Activated naive CD4-positive, alpha-beta T cell treated with anti-CD3 and anti-CD28 coated beads, Interleukin-2, amount 50 U/mL, for 24 hours (primary cell): ENCODE measurements around the gene MGMT.

Experiments used
- H3K27ac Mint-ChIP-seq: one replicate; pipeline ENCODE4 v1.8.0; 2021; ENCODE audit warnings: mild to moderate bottlenecking, mixed read lengths
- H3K27me3 Mint-ChIP-seq: one replicate; pipeline ENCODE4 v1.8.0; 2021; ENCODE audit warnings: mixed read lengths
- H3K36me3 Mint-ChIP-seq: one replicate; pipeline ENCODE4 v1.8.0; 2021; ENCODE audit warnings: mixed read lengths
- H3K4me1 Mint-ChIP-seq: one replicate; pipeline ENCODE4 v1.8.0; 2021; ENCODE audit warnings: mixed read lengths
- H3K4me3 Mint-ChIP-seq: one replicate; pipeline ENCODE4 v1.8.0; 2021; ENCODE audit warnings: mild to moderate bottlenecking, mixed read lengths
- H3K9me3 Mint-ChIP-seq: one replicate; pipeline ENCODE4 v1.8.0; 2021; ENCODE audit warnings: mixed read lengths

The MGMT gene

DNA sequence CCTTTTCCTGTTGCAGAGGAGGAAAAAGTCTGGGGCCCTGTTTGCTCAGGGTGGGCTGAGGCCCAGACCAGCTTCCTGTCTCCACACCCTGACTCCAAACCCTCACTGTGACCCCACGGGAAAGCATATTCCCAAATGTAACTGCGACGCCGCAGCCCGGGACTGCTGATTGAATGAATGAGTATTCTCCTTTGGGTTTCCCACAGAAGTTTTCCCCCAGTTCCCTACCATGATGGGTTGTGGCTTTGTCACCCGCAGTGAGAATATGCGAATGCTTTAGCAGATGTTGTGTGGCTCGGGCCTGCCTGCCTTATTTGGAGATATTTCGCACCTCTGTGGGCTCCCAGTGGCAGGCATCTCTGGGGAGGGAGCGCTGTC lies 50.6 kb downstream of the MGMT start:
- Mint-ChIP-seq H3K27ac (no peak overlapping the region), H3K27me3 (no peaks in the 10 kb centered on the region), H3K36me3 (peaks cover 2% of the 10 kb centered on the region), H3K4me1 (peaks cover 25% of the 10 kb centered on the region), H3K4me3 (no peak overlapping the region), H3K9me3 (no peaks in the 10 kb centered on the region)

DNA sequence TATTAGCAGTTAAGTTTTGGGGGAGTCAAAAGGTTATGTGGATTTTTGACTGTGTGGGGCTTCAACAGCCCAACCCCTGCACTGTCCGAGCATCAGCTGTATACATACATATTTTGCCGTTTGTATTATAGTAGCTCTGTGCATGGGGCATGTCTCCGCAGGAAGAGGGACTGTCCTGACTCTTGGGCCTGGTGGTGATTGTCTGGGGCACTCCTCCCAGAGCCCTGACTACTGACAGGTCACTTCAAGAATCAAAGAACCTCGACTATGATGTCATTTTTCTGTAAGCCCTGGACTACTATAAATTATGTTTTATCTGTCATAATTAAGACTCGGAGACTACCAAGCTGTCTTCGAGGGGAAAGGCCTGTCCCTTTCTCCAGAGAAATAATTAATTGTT lies 51.8 kb downstream of the MGMT start:
- Mint-ChIP-seq H3K4me1 (peaks cover 13% of the 10 kb centered on the region), H3K4me3 (no peak overlapping the region), H3K36me3 (peaks cover 2% of the 10 kb centered on the region), H3K9me3 (no peaks in the 10 kb centered on the region), H3K27ac (no peak overlapping the region), H3K27me3 (no peaks in the 10 kb centered on the region)

DNA sequence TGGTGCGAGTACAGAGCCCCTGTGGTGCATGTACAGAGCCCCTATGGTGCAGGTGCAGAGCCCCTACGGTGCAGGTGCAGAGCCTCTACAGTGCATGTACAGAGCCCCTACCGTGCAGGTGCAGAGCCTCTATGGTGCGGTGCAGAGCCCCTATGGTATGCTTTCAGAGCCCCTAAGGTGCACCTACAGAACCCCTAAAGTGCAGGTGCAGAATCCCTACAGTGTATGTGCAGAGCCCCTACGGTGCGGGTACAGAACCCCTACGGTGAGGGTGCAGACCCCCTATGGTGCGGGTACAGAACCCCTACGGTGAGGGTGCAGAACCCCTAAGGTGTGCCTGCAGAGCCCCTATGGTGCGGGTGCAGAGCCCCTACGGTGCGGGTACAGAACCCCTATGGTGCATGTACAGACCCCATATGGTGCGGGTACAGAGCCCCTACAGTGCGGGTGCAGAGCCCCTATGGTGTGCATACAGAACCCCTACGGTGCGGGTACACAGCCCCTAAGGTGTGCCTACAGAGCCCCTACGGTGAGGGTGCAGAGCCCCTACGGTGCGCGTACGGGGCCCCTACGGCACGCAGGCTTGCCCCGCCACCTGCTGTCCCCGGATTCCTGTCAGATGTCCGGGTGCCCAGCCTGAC lies 53.5 kb downstream of the MGMT start:
- no peak overlapping the region for H3K27ac Mint-ChIP-seq
- peaks cover 4% of the 10 kb centered on the region for H3K4me1 Mint-ChIP-seq
- no peak overlapping the region for H3K4me3 Mint-ChIP-seq
- H3K27me3 Mint-ChIP-seq = no peaks in the 10 kb centered on the region
- H3K36me3 Mint-ChIP-seq = peaks cover 5% of the 10 kb centered on the region
- no peaks in the 10 kb centered on the region for H3K9me3 Mint-ChIP-seq

DNA sequence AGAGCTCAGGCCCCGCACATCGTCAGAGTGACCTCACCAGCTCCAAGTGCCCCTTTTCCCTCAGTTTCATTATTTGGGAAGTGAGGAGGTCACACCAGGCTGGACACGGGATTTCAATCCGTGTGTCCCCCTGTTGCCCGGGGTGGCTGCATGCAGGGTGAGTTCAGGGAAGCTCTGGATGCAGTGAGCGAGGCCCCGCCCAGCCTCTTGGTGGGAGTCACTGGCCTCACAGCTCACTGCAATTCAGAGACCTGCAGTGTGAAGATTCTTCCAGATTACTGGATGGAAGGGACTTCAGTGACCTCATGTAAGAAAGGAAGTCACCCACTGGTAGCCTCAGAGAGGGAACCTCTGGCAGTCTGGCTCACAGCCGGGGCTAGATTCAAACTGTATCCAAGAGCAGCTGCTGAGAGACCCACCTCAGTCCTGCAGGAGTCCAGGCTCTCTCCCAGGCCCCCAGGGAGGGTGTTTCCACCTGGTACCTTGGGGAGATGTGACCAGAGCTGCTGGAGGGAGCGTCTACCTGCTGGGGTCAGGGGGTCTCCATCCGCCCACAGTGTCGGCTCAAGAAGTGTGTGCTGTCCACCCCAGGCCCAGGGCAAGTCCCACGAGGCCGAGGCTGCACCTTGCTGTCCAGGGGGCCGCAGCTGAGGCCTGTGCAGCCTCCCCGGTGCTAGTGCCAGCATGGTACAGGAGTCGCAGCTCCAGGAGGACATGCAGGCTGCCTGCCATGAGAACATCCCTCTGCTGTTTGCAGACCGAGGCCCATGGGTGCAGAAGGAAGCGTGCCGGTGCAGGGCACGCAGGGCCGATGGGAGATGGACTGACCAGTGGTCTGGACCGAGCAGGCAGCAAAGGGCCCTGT lies 54.4 kb downstream of the MGMT start:
- H3K27me3 Mint-ChIP-seq = no peaks in the 10 kb centered on the region
- H3K4me1 Mint-ChIP-seq = peaks cover 3% of the 10 kb centered on the region
- H3K9me3 Mint-ChIP-seq = no peaks in the 10 kb centered on the region
- H3K27ac Mint-ChIP-seq = no peak overlapping the region
- H3K4me3 Mint-ChIP-seq = no peak overlapping the region
- peaks cover 6% of the 10 kb centered on the region for H3K36me3 Mint-ChIP-seq

DNA sequence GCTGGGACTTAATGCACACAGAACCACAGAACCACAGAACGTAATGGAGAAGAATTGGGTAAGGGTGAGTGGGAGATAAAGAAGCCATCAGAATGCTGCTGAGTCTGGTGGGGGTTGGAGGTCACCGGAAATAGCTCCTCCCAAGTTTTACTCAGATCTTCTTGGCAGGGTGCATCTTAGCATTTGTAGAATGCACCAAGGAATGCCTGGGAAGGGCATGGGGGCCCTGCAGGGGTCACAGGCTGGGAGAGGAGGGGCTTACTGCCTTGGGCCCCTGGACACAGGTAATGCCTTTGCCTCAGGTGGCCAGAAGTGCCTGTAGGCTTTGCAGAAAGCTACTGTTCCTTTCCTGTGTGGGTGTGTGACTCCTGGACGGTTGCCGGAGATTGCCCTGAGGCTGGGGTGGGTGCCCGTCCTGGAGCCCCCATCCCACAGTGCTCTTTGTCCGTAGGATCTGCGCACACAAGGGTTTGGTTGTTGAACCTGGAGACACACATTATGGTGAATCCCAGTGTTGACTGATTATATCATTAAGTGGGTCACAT lies 55.1 kb downstream of the MGMT start:
- Mint-ChIP-seq H3K27ac (no peak overlapping the region), H3K36me3 (peaks cover 8% of the 10 kb centered on the region), H3K27me3 (no peaks in the 10 kb centered on the region), H3K4me1 (peaks cover 3% of the 10 kb centered on the region), H3K9me3 (no peaks in the 10 kb centered on the region), H3K4me3 (no peak overlapping the region)

DNA sequence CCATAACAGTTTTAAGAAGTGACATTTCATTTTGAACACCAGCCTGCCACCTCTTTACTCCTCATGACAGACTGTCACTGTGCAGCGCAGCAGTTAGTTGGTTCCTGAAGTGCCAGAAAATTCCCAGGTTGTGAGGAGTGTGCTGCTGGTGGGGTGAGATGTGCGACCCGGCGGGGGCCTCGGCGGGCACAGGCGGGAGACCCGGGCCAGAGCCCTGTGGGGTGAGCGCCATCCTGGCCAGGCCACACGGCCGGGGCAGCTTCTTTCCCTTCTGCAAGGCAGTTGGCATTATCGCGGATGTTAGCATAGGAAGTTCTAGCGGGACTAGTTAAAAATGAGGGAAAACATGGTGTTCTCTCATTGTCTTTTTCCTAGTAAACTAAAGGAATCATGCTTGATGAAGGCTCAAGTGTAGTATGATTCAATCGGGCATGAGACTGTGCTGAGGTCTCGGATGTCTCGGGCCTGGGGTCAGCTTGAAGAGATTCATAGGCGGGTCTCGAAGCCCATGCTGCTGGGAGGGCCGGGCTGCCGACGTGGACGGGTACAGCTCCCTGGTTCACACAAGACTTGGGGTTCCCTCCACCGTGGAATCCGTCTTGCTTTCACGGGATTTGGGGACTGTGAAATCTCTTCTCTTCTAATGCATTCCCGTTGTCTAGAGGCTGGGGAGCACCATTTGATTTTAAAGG lies 56.1 kb downstream of the MGMT start:
- peaks cover 15% of the 10 kb centered on the region for H3K36me3 Mint-ChIP-seq
- no peaks in the 10 kb centered on the region for H3K27me3 Mint-ChIP-seq
- H3K9me3 Mint-ChIP-seq = no peaks in the 10 kb centered on the region
- no peak overlapping the region for H3K4me3 Mint-ChIP-seq
- H3K4me1 Mint-ChIP-seq = peaks cover 3% of the 10 kb centered on the region
- H3K27ac Mint-ChIP-seq = no peak overlapping the region

DNA sequence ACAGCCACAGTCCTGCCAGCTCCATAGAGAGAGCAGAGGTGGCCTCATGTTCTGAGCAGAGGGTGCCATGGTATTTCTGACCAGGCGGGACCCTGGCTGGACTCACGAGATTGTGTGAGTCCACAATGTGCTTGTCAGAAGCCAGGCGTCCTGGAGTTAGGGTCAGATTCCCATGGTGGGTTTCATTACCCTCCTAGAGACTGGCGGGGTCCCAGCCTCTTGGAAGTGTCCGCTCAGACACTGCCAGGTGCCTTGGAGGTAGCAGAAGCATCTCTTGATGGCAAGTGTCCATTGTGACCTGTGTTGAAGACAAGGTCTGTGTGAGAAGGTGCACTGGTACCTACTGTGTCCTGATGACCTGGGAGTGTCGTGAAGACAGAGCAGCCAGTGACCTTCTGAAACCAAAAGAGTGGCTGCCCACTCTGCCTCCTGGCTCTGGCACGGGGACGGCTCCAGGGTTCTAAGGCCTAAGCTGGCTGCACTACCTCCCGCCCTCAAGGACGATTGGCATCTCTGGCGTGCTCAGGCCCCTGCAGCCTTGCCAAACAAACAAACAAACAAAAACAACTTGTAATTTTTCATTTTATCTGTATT lies 56.8 kb downstream of the MGMT start:
- H3K27ac Mint-ChIP-seq = no peak overlapping the region
- no peak overlapping the region for H3K4me3 Mint-ChIP-seq
- H3K27me3 Mint-ChIP-seq = no peaks in the 10 kb centered on the region
- peaks cover 3% of the 10 kb centered on the region for H3K4me1 Mint-ChIP-seq
- H3K36me3 Mint-ChIP-seq = peaks cover 17% of the 10 kb centered on the region
- H3K9me3 Mint-ChIP-seq = no peaks in the 10 kb centered on the region

DNA sequence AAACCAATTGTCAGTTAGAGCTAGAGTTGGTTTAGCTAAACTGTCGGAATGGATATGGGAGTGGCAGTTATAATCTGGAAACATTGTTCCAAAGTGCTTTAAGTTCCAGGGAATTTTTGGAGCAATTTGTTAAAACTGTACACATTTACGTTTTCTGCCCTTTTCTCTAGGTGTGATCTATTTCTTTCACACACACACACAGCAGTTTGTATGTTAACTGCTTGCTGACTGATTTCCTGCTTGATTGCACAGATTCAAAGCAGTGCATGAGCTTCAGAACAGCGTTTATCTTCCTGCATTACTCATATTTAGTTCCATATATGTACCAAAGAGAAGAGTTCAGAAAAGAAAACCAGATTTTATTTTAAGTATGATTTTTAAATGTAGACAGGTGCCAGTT lies 57.9 kb downstream of the MGMT start:
- H3K9me3 Mint-ChIP-seq = no peaks in the 10 kb centered on the region
- peaks cover 3% of the 10 kb centered on the region for H3K4me1 Mint-ChIP-seq
- H3K27ac Mint-ChIP-seq = no peak overlapping the region
- no peak overlapping the region for H3K4me3 Mint-ChIP-seq
- peaks cover 17% of the 10 kb centered on the region for H3K36me3 Mint-ChIP-seq
- no peaks in the 10 kb centered on the region for H3K27me3 Mint-ChIP-seq

DNA sequence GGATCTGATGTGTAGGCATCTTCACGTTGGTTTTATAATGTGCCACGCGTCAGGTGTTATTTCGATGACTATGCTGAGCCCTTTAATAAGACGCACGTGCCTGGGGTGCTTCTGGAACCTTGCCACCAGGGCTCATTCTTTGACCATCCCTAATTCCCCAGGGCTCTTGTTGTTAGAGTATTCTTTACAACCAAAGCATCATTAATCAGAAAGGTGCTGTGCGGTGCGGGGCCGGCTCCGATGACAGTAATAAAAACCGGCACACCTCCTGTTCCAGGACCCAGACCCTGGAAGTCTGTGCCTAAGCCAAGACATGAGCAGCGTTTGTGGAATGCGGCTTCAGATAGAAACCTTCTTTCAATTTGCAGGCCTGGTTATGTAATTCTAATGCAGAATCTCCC lies 58.4 kb downstream of the MGMT start:
- Mint-ChIP-seq H3K9me3 (no peaks in the 10 kb centered on the region), H3K36me3 (peaks cover 17% of the 10 kb centered on the region), H3K4me1 (peaks cover 3% of the 10 kb centered on the region), H3K4me3 (no peak overlapping the region), H3K27ac (no peak overlapping the region), H3K27me3 (no peaks in the 10 kb centered on the region)

DNA sequence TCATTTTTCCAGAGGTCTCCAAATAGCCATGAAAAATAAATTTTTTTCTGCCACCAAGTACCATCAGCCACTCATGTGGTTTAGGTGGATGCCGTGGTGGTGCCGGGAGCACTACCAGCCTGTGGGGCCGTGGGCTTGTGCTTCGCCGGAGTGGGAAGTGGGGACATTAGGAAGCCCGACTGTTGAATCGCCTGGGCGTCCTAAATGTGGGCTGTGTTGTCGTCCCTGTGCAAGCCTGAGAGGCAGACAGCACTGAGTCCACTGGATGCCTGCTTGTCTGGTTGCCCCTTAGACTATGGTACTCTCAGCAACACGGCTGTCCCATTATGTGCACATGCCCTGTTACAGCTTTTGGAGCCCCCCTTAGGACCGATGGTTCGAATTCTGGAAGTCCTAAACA lies 59.9 kb downstream of the MGMT start:
- Mint-ChIP-seq H3K27me3 (no peaks in the 10 kb centered on the region), H3K4me1 (peaks cover 3% of the 10 kb centered on the region), H3K4me3 (no peak overlapping the region), H3K9me3 (no peaks in the 10 kb centered on the region), H3K27ac (no peak overlapping the region), H3K36me3 (peaks cover 14% of the 10 kb centered on the region)

DNA sequence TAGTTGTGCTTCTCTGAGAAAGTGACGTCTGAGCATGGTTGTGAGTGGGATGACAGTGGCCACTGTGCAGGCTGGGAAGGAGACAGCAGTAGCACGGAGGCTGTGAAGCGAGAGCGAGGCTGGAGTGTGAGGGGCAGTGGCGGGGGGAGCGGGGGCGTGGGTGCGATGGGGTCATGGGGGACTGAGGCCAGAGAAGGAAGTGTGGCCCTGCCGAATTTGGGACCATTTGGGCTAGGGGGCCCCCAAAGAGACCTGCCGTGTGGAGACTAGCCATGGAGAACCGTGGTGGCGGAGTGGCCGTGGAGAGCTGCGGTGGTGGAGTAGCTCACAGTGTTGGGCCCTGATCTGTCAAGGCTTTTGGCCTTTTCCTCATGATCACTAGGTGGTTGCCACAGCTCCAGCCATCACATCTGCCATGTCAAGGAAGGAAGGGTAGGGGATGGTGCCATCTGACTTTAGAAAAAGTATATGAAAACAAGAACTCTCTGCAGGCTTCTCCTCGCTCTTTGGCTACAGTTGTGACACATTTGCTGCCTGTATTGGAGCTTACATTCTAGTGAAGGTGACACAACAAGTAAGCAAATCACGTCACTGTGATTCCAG lies 61.4 kb downstream of the MGMT start:
- no peaks in the 10 kb centered on the region for H3K9me3 Mint-ChIP-seq
- peaks cover 12% of the 10 kb centered on the region for H3K4me1 Mint-ChIP-seq
- H3K27me3 Mint-ChIP-seq = no peaks in the 10 kb centered on the region
- peaks cover 15% of the 10 kb centered on the region for H3K36me3 Mint-ChIP-seq
- no peak overlapping the region for H3K4me3 Mint-ChIP-seq
- no peak overlapping the region for H3K27ac Mint-ChIP-seq

DNA sequence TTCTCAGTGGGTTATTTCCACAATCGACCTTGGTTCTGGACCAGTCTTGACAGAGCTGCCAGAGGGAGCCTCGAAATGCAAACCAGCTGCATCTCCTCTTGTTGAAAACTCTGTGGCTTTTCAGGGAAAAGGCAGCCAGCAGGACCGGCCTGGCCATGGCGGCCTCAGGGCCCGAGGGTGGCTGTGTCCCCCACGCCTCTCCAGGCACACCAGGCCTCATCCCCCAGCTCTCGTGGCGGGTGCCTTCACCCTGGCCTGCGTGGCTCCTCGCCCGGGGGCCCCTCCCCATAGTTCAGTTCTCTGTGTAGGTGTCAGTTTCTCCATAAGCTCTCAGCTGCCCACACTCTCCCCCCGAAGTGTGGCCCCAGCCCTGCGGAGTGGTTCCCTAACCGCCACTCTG lies 63.5 kb downstream of the MGMT start:
- no peak overlapping the region for H3K27ac Mint-ChIP-seq
- no peaks in the 10 kb centered on the region for H3K27me3 Mint-ChIP-seq
- H3K4me3 Mint-ChIP-seq = no peak overlapping the region
- peaks cover 15% of the 10 kb centered on the region for H3K36me3 Mint-ChIP-seq
- no peaks in the 10 kb centered on the region for H3K9me3 Mint-ChIP-seq
- peaks cover 9% of the 10 kb centered on the region for H3K4me1 Mint-ChIP-seq

DNA sequence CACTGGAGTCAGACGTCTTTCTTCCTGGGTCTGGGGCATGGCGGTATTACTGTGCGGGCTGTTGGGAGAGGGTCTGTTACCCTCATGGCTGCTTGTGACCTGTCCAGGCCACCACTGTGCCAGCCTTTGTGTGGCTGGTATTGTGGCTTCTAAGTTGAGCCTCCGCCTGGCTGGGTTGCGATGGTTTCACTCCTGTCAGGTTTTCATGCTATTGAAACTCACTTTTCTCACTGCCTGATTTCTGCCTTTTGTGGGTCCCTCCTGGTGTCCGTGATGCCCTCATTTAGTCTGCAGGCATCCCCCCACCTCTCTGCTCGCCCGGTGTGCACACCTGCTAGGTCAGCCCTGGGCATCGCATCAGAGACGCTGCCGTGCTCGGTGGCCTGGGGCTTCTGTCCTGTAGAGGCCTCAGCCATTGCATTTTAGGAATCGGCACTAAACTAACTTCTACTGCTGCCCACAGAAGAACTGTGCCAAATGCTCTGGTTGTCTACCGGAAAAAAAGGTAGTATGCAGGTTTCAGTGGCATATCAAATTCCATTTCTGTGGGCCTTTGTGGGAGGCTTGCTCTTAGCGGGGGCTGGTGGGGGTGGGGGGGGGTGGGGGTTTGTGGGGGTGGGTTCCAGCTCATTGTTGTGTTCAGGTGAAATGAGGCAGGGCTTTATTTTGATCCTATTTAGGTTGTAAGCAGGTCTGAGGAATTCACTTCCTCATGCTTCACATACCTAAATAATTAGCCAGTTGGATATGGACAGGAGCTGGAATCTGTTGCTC lies 64.3 kb downstream of the MGMT start:
- Mint-ChIP-seq H3K27me3 (no peaks in the 10 kb centered on the region), H3K4me1 (peaks cover 9% of the 10 kb centered on the region), H3K36me3 (peaks cover 21% of the 10 kb centered on the region), H3K9me3 (no peaks in the 10 kb centered on the region), H3K27ac (no peak overlapping the region), H3K4me3 (no peak overlapping the region)

DNA sequence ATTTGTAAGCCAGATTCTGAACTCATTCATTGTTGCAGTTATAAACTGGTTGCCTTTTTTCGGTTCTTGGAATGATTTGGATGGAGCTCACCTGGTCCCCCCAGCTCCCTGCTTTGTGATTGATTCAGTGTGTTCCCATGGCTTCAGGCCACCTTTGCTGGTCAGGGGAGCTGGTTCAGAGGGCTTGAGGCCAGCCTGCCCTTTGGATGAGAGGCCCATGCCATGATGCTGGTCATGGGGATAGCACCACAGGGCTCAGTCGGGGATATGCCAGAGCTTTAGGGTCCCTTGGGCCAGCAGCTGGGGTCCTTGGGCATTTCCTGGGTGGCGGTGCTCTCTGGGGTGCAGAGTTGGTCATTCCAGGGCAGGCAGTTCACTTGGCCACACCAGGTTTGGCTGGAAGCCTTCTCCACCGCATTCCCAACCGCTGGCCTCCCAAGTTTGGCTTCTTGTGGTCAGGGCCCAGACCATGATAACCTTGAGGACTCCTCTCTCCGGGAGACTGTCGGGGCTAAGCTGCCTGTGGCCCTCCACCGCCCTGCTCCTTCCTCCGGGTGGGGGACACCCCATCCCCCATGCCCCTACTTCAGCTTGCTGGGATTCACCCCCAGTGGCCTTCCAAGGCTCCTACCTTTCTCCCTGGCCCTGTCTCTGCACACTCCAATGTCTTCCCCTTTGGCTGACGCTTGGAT lies 65.1 kb downstream of the MGMT start:
- Mint-ChIP-seq H3K9me3 (no peaks in the 10 kb centered on the region), H3K27ac (no peak overlapping the region), H3K4me1 (peaks cover 9% of the 10 kb centered on the region), H3K27me3 (no peaks in the 10 kb centered on the region), H3K4me3 (no peak overlapping the region), H3K36me3 (peaks cover 24% of the 10 kb centered on the region)
